ENCODE data around the gene LAMA2. TPM values are rescaled to one million over a fixed set of nuclear protein-coding genes. Genes with fewer than 3 reads are reported as not detected.

The LAMA2 gene
- total RNA-seq, 2 donors from 2014 or later: 7.0 to 14.4 TPM

DNA sequence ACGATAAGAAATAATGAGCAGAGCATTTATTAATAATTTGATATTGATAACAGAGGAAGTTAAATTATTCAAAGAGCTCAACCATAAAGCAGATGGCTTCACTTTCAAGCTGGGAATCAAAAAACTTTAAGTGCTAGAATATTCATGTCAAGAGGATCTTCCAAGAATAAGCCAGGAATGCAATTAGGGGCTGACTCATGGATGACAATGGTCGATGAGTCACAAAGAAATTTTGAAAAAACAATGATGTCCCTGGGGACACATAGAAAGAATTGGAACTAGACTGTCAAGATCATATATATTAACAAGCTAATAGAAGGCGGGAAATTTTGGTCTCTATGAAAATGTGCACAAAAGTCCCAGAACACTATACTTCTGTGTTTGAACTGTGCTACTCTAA, 304.1 kb downstream of the LAMA2 start:
- no peak for ATAC-seq
- intact Hi-C loops (cut with DNase I, micrococcal nuclease): no loop called here
- no peak for DNase-seq

DNA sequence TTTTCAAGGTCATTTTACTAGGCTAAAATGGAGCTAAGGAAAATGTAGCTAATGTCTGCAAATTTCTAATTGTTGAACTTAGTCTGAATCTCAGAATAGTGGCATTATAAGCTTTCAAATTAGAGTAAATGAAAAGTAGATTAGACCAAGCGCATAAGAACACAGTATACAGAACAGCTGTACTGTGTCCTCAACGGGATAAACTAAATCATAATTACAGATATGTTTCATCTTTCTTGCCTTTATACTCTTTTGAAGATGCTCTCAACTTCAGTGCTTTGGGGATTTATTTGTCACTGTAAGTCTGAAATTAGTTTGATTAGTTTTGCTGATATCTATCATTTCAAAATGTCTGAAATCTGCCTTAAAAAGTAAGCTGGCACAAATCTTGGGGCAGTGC, 305.4 kb downstream of the LAMA2 start:
- no peak for ATAC-seq
- no peak for DNase-seq
- intact Hi-C loops (cut with DNase I, micrococcal nuclease): no loop called here

DNA sequence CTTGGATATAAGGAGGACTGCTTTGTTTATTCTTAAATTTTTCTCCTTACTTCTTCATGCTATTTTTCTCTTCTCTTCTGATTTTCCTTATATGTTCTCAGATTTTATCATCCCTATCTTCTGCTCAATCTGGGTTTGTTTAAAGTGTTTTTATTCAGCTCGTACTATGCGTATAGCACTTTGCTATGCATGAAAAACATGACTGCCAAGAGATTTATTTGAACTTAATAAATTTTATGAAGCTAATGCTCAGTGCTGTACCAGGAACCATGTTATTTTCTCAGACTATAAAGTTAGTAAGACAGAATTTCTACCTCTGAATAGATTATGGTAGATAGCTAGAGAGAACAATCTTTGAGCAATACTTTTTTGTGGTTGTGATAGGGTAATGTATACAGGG, 305.9 kb downstream of the LAMA2 start:
- no peak for DNase-seq
- intact Hi-C loops (cut with DNase I, micrococcal nuclease): no loop called here
- no peak for ATAC-seq

DNA sequence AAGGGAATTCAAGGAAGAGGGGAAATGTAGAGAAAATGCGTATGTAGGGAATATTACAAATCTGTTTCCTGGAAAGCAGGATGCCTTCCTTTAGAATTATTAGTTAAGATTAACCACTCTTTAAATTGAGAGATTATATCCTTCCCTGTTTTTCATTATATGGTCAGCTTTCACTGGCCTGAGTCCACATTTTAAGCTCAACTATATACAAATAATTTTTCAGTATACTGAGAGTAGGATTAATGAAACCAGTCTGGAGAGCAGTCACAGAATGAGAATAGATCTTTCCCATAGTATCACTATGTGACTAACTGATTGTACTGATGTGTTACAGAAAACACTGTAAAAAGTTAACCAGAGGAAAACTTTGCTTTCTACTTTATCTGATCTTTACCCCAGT, 306.3 kb downstream of the LAMA2 start:
- intact Hi-C loops (cut with DNase I, micrococcal nuclease): no loop called here
- no peak for DNase-seq
- no peak for ATAC-seq

GRCh38 chr6:129191235-129191634, 308.3 kb downstream of the LAMA2 start:
- DNase-seq (no peak), ATAC-seq (no peak)
- intact Hi-C loops (cut with DNase I, micrococcal nuclease): no loop called here

- intact Hi-C loops (cut with DNase I, micrococcal nuclease): no loop called here
- ATAC-seq: no peak
- DNase-seq: no peak
These were observed 309.6 kb downstream of the LAMA2 start for GRCh38 chr6:129192458-129192989.

GRCh38 chr6:129194306-129194941, 311.5 kb downstream of the LAMA2 start:
- no peak for ATAC-seq
- DNase-seq: no peak
- intact Hi-C loops (cut with DNase I, micrococcal nuclease): no loop called here

GRCh38 chr6:129195161-129195560, 312.2 kb downstream of the LAMA2 start:
- intact Hi-C loops (cut with DNase I, micrococcal nuclease): no loop called here
- DNase-seq (no peak), ATAC-seq (no peak)

GRCh38 chr6:129195643-129196042, 312.7 kb downstream of the LAMA2 start:
- intact Hi-C loops (cut with DNase I, micrococcal nuclease): no loop called here
- no peak for ATAC-seq
- no peak for DNase-seq

- ATAC-seq (no peak), DNase-seq (no peak)
- intact Hi-C loops (cut with DNase I, micrococcal nuclease): no loop called here
These were observed 314.2 kb downstream of the LAMA2 start for GRCh38 chr6:129197154-129197553.

DNA sequence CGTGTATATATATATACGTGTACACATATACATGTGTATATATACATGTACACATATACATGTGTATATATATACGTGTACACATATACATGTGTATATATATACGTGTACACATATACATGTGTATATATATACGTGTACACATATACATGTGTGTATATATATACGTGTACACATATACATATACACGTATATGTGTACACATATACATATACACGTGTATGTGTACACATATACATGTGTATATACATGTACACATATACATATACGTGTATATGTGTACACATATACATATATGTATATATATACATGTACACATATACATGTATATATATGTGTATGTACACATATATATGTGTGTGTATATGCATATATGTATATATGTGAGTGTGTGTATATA, 317.2 kb downstream of the LAMA2 start:
- no peak for DNase-seq
- no peak for ATAC-seq
- intact Hi-C loops (cut with DNase I, micrococcal nuclease): no loop called here

- DNase-seq (no peak), ATAC-seq (no peak)
- intact Hi-C loops (cut with DNase I, micrococcal nuclease): no loop called here
These were observed 320.4 kb downstream of the LAMA2 start for GRCh38 chr6:129203190-129203900.

DNA sequence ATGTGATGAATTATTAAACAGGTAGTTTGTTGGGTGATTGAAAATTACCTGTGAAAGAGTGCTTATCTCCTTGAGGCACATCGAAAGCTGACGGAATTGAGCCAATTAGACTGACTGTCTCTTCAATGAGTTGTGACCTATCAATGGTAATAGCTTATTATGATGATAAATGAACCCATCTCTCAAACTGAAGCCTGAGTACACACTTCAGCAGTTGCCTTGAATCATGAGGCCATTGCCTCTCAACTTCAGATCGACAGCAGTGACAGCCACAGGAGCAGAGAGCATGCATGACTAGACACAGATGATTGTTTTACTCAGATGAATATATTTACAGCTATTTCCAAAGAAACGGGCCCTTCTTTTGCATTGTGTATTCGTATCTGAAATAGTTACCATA, 323.9 kb downstream of the LAMA2 start:
- no peak for ATAC-seq
- intact Hi-C loops (cut with DNase I, micrococcal nuclease): no loop called here
- no peak for DNase-seq

- no peak for DNase-seq
- intact Hi-C loops (cut with DNase I, micrococcal nuclease): no loop called here
- peak; percentile 51 for ATAC-seq
These were observed 324.9 kb downstream of the LAMA2 start for GRCh38 chr6:129207832-129208231.

DNA sequence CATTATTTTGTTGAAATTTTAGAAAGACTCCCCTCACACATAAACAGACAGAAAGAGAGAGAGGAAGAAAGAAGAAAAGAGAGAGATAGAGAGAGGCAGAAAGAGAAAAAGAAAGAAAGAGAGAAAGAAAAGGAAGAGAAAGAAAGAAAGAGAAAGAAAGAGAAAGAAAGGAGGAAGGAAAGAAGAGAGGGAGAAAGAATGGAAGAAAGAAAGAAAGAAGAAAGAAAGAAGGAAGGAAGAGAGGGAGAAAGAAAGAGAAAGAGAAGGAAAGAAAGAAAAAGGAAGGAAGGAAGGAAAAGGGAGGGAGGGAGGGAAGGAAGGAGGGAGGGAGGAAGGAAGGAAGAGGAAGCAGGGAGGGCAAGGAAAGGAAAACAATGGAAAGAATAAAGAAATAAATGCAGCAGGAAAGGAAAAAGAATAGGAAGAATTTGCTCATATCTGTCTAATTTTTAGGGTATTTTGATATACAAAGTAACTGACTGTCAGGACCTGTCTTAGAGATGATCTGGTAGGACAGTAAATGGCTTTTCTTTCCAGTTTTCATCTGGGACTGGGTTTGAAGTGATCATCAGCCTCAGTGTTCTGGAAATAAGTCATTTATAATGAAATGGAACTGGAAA, 325.6 kb downstream of the LAMA2 start:
- DNase-seq (no peak), ATAC-seq (no peak)
- intact Hi-C loops (cut with DNase I, micrococcal nuclease): no loop called here

GRCh38 chr6:129209355-129209754, 326.4 kb downstream of the LAMA2 start:
- intact Hi-C loops (cut with DNase I, micrococcal nuclease): no loop called here
- ATAC-seq (no peak), DNase-seq (no peak)

- ATAC-seq (no peak), DNase-seq (no peak)
- intact Hi-C loops (cut with DNase I, micrococcal nuclease): no loop called here
These were observed 327.7 kb downstream of the LAMA2 start for GRCh38 chr6:129210684-129211083.

DNA sequence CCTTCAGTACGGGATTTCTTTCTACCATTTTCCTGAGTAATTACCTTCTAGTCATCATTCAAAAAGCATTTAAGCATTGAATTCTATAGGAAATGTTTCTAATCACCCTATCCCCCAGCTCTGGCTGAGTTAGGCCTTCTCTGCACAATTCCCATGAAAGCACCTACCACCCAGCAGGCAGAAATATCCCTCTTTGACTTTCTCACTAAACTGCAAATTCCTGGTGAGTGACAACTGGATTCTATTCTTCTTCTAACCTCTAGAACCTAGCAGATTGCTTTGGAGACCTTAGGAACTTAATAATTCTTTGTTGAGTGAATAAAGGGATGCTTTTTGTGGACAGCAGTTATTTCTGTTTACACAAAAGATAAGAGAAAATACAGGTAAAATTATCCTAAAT, 328.7 kb downstream of the LAMA2 start:
- ATAC-seq: no peak
- intact Hi-C loops (cut with DNase I, micrococcal nuclease): no loop called here
- no peak for DNase-seq

DNA sequence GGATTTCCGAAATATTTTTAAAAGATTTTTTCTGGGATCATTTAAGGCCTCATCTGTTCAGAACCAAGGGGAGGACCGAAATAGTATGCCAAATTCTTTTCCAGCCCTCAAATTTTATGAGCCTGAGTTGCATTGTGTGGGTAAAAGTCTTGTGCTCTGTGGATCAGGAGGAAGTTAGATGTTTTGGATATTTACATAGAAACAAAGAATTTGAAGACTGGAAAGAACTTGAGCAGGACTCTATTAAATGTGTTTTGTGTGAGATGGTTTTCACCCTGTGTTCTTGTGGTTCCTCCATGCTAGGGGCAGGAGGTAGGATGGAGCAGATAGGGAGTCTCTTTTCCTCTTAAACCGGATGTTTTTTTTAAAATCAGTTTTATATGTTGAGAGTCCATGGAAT, 329.1 kb downstream of the LAMA2 start:
- intact Hi-C loops (cut with DNase I, micrococcal nuclease): no loop called here
- DNase-seq (no peak), ATAC-seq (no peak)

- intact Hi-C loops (cut with DNase I, micrococcal nuclease): no loop called here
These were observed 332.3 kb downstream of the LAMA2 start for GRCh38 chr6:129215246-129215645.

More at GRCh38 chr6:129215246-129215645, 332.3 kb downstream of the LAMA2 start:
- DNase-seq (no peak), ATAC-seq (no peak)
